HCEC 1CT (cell line): Measurements from ENCODE around the gene SH3RF3.

ENCODE experiments used
- DNase-seq: peaks from one replicate; pipeline ENCODE4 v3.0.0-alpha.2; 2017

Gene SH3RF3

DNA sequence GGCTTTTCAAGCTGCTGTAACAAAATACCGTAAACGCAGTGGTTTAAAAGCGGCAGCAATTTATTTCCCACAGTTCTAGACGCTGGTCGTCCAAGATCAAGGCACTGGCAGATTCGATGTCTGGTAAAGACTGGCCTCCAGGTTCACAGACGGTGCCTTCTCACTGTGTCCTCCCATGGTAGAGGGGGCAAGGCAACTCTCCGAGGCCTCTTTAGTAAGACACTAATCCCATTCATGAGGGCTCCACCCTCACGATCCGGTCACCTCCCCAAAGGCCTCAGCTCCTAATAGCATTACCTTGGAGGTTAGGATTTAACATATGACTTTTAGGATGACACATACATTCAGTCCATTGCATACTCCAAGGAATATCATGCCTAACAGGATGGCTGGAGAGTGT lies 117.2 kb downstream of the SH3RF3 start:
- no peak for DNase-seq

DNA sequence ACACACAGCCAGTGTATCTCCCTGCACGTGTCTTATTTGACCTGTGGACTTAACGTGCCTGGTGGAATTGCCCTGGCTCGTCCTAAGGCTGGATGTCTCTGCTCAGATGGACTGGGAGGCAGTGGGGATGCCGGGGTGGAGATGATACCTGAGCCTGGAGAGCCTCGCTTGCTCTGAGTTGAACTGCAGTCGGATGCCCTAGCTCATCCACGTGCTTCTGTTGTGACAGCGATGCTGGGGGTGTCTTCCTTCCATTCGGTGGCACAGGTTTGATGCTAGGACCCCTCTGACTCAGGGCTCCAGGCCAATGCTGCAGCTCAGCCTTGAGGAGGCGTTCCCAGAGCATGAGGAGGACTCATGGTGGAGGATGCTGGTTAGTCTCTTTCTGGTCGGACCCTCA lies 117.6 kb downstream of the SH3RF3 start:
- no peak for DNase-seq

DNA sequence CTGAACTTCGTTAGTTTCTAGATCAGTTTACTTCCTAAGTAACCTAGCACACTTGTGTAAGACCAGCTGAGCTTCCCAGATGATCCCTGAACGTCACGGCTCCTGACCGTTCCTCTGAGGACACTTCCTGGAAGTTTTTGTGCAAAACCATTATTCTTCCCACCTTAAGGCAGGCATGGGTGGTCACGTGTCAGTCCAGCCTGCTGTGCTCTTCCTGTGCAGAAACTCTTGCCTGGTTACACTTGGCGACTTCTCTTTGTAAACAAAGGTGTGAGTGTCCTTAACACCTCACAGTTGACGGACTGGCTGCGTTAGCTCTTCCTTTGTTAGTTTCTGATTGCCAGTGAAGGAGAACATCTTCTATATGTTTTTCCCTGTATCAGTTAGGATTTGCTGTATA lies 118.3 kb downstream of the SH3RF3 start:
- no peak for DNase-seq

DNA sequence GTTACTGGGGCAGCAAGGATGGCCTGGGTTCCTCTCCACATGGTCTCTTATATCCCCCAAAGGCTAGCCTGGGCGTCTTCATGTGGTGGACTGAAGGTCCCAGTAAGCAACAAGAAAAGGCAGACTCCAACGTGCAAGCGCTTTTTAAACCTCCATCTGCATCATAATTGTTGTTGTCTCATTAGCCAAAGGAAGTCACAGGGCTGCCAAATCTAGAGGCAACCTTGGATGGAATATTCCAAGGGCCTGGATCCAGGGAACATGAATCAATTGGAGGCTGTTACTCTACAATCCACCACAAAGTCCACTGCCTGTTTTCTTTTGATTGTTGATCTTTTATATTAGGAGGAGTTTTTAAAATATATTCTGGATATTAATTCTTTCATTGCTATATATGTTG lies 118.8 kb downstream of the SH3RF3 start:
- no peak for DNase-seq

DNA sequence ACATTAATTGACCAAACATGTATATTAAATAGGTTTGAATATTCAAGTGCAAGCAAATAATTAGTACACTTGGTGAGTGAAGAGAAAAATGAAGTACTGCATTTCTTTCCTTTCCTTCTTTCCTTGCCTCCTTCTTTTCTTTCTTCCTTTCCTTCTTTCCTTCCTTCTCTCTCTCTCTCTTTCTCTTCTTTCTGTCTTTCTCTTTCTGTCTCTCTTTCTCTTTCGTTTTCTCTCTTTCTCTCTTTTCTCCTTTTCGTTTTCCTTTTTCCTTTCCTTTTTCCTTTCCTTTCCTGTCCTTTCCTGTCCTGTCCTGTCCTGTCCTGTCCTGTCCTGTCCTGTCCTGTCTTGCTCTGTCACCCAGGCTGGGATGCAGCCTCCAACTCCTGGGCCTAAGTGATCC lies 119.6 kb downstream of the SH3RF3 start:
- DNase-seq, result no peak

DNA sequence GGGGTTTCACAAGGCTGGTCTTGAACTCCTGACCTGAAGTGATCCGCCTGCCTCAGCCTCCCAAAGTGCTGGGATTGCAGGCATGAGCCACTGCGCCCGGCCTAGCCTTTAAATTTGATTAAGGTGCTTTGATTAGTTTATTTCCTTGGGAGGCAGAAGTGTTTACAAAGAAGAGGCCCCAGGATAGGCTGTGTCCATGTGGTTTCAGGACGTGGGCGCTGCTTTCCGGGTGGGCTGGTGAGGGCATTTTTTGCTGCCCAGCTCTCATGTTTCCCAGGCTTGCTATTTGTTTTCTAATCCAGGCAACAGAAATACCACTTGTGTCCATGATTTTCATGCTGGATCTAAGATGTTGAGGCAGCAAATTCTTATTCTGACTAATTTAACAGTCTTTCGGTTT lies 124.2 kb downstream of the SH3RF3 start:
- no peak for DNase-seq

DNA sequence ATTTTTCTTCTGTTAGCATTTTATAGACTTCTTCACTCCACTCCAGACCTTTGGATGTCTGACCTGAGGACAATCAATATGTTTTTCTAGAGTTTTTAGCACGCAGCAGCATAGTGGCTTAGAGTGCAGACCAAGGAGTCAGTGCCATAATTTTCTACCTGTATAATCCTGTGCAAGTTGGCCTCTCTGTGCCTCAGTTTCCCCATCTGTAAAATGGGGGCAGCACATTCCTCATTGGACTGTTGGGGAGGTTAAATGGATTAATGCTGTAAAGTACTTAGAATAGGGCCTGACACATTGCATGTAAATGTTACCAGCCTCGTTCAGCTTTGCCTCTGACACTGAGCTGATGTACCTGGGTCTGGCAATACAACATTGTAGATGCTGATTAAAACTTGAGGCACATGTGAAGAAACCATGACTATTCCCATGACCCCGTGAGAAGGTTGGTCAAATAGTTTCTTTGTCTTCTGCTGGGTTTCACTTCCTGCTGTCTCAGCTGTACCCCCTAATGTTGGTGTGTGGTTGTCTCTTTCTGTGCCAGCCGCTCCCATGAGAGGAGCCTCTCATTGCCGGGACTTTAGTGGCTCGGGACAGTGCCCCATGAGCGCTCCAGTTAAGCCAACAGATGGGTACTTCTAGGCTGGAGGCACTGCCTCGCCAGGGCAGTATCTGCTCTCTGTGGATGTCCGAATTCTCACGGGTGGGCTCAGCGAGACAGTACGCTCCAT lies 125.3 kb downstream of the SH3RF3 start:
- DNase-seq, result no peak

DNA sequence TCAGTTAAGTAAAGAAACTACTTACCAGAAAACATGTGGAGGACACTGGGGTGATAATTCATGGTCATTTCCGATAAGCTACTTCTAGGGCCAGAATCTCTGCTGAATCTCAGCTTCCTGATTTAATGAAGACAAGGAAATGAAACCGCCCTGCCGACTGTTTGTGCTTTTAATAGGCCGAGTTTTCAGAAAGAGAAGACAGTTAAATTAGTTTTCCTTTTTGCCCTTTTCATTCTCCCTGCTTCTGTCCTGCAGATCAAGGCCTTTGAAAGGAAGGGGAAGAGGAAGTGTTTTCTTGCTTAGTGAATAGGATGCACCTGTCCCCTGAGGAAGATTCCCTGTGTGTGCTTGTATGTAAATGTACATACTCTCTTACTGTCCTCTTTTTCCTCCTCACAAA lies 126.6 kb downstream of the SH3RF3 start:
- no peak for DNase-seq

DNA sequence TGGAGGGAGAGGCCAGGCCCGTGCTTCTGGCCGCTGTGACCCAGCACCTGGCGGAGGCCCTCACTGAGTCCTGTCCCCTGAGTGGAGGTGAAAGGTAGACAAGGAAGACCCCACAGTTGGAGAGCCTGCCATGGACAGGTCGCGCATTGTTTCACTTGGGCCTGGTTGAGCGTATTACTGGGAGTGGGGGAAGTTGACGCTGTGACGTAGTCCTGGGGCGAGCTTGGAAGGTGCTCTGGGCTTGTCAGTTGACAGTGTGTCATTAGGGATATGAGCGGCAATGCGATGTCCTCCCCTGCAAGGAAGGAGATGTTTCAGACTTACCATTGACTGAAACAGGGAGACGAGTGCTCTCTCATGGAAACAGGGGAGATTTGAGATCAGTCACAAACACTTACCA lies 127.1 kb downstream of the SH3RF3 start:
- no peak for DNase-seq

DNA sequence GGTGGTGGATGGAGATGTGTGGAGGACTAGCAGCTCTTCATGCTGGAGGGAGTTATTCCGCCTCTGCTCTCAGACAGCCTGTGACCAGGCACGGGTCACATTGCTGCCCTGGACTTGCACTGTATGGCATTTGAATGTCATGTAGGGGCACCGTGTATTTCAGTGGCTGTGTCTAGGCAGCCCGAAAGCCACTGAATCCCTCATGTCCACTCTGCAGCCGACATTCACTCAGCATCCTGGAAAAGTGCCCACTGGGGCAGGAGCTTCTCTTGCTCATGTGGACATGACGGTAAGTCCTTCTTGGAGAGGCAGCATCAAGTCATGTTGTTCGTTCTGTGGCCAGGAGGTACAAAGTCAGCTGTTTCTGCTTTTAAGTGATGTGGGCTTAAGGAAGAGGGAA lies 127.9 kb downstream of the SH3RF3 start:
- peak; percentile 32 for DNase-seq

DNA sequence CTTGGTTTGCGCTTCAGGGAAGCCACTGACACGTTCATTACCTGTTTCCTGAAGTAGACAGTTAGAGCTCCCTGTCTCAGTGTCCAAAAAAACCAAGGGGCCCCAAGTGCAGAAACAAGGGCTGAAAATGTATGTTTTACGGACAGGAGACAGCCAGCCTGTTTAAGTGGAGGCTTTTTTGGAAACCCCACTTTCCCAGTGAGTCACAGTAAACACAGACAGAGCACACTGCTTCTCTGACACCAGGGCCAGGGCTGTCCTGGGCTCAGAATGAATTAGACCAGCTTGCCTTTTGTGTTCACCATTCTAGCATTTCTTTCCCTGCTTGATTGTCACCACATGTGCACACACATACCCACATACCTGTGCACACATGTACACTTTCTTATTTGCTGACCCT lies 128.6 kb downstream of the SH3RF3 start:
- DNase-seq, result peak; percentile 35

DNA sequence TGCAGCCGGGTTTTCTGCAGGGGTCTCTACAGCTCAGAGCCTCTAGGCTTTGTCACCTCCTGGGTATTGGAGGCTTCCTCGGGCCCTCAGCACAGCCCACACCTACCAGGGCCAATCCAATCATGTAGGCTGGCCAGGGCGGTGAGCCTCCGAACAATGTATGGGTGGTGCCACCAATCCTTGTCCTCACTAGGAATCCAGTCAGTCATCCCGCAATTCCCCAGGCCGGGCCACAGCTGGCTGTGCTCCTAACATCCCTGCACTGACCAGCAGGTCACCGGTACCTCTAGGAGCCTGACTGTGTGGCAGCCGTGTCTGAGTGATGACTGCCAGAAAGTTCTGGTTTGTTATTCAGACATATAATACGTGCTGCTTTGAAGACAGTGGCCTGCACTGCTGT lies 129.4 kb downstream of the SH3RF3 start:
- no peak for DNase-seq

DNA sequence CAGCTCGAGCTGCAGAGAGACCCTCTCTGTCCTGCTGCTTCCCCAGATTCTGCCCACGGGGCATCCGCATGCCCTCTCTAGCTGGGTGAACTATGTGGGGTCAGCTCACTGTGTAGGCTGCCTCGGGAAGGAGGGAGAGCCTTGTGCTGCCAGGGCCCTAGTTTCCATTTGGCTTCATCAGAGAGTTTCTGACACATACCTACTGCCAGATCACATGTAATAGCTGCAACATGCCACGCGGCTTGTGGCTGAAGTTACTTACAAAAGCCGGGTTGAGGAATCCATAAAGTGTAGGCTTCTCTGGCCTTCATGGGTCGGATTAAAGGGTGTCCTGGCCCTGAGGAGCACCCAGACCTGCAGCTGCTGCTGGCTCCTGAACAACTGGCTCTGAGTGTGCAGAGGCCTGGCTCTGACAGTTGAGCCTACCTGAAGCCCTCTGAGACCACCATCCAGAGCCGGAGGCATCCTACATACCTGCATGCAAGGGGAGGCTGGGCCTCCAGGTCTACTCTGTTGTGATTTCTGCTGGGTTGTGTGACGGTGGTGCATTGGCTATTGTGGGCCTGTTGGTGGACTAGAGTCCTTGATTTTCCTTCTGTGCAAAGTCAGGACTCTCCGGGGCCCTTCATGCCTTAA lies 130.0 kb downstream of the SH3RF3 start:
- DNase-seq, result no peak

DNA sequence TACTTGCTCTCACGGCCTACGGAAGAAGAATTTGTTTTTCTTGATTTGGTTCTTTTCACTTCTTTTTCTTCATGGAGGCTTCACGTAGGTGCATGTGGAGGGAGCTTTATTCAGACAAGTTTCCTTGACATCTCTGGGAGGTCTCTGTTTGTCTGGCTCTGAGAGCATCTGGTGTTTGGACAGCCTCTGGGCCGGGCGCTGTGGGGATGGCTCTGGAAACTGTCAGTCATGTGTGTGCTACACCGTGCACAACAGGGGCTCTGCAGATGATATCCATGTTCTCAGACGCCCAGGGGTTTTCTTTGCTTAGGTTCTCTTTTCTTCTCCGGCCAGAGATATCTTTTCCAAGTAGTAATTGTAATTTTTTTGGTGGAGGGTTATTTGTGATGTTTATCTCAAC lies 130.7 kb downstream of the SH3RF3 start:
- DNase-seq, result no peak

DNA sequence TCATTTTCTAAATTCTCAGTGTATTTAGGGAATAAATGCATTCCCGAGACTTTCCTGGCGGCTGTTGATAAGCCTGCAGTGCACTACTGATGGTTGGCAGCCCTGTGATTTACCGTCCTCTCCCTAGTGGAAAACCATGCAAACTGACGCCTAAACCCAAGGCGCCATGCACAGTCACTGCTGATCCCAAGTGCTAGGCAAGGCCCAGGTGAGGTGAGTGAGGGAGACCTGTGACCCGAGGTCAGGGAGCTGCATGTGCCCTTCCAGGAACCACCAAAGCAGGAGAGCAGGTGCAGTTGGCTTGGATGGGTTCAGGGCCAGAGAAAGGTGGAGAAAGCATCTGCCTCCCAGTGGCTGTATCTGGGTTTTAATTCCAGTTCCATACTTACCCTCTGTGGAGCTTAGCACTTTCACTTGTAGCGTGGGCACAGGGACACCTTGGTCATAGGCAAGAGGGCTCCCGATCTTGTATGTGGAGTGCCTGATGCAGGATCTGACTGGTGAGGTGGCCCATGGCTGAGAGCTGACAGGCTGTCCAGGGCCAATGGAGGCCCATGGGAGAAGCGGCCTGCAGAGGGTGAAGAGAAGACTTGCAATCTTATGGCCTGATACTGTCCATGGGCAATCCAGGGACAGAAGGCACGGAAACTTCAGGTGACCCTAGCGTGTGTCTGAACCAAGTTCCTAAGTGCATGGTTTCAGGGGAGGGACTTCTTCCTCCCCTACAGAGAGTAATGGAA lies 131.3 kb downstream of the SH3RF3 start:
- no peak for DNase-seq

DNA sequence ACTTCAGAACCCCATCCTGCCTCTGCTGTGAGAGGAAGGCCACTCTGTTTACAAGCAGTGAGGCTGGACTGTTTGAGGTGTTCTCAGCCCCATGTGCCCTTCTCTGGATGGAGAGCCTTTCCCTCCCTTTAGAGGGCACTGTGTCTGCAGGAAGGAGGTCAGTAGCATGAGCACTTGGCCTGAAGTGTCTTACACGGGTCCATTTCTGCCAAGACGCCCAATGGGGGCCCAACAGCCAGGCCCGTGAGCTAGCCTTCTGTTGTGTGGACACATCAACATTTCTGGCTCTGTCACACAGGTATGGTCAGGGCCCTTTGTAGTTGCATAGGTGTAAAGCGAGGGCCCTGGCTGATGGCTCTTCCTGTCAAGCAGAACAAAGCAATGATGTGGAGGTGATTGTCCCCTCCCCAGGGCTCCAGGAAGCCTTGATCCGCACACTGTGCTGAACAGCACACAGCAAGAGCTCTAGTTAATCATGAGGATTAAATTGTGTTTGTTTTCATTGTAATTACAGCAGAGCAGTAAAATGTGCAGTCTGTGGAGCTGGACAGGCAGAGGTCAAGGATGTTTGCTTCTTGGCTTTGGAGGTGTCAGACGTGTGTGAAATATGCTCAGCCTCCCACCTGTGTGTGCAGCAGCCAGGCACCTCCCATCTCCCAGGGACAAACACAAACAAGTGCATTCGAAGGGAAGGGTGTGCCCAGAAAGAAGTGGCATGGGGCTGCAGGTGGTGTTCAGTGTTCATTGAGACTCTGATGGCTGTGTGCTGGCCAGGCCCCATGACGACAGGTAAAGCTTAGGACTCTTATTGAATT lies 132.1 kb downstream of the SH3RF3 start:
- peak; percentile 17 for DNase-seq

DNA sequence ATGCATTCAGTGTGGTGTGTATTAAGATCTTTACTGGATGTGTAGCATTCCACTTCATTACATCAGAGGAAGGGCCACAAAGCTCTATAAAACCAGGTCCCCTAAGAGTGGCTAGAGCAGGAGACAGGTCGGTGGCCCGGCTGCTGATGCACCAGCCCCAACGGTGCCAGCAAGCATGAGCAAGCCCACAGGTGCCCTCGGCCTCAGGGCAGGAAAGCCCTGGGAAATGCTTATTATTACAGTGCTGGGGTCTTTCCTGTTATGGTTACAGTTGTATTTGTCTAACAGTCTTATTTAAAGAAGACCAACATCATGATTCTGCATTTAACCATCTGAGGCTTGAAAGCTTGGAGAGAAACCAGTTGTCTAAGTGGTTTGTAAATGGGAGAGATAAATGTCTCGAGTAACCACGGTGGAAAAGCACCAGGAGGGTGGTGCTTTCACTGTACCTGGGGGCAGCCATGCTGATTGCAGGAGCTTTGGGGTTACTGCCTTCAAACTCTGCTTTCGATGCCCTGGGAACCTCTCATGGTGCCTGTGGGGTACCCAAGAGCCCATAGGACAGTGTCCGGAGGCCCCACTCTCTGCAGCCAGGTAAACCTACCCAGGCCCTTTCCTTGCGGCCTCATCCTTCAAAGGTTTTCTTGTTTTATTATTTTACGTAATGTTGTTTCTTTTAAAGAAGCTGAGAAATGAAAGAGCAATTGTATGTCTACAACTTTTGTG lies 133.1 kb downstream of the SH3RF3 start:
- DNase-seq, result no peak

DNA sequence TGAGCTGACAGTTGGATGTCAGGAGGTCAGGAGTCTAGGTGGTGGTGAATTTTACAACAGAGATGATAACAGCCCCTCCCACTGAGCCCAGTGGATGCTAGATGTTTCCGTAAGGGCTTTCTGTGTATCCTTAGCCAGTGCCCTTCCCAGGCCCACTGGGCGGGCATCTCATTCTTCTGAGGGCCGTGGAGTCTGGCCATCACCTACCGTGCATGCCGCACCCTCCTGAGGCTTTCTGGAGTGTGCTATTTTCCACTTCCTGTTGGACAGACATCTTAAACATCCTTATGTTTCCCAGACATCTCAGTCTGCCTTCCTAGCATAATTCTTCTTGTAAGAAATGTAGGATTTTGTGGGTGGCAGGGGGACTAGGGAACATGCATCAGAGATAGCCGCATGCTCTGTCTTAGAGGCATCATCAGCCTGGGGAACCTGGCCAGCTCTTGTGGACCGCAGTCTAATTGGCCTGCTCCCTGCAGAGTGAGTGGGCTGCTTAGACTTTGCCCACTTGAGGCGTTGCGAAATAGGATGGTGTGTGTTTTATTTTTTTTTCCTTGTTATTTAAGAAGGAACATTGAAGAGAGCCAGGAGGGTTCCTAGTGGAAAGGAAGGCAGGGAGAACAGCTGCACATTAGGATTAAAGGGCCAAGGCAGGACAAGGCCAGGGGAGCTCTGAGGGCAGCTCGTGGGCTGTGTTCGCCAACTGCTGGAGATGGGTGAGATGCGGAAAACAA lies 135.8 kb downstream of the SH3RF3 start:
- no peak for DNase-seq

DNA sequence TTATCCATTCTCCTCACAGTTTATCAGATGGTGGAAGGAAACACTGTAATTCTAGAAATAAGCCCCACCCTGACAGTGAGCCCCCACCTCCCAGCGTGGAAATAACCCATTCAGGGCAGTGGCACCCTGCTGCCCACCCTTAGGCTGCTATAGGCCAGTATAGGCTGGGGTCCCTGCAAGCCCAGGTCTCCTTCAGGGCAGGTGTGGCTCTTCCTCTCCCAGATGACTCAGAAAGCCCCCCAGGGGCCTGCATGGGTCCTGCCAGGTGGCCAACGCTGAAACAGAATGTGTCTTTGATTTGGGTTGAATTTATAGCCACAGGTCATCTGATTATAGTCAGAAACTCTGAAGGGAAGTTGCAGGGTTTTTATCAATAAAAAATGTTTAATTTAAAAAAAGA lies 136.4 kb downstream of the SH3RF3 start:
- no peak for DNase-seq

DNA sequence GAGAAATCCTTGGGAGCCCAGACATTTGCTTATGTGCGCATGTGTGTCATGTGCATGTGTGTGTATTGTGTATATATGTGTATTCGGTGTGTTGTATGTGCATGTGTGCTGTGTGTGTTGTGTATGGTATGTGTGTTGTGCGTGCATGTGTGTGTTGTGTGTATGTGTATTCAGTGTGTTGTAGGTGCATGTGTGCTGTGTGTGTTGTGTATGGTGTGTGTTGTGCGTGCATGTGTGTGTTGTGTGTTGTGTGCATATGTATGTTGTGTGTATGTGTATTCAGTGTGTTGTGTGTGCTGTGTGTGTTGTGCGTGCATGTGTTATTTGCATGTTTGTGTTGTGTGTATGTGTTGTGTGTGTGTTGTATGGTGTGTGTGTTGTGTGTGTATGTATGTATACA lies 136.9 kb downstream of the SH3RF3 start:
- no peak for DNase-seq

DNA sequence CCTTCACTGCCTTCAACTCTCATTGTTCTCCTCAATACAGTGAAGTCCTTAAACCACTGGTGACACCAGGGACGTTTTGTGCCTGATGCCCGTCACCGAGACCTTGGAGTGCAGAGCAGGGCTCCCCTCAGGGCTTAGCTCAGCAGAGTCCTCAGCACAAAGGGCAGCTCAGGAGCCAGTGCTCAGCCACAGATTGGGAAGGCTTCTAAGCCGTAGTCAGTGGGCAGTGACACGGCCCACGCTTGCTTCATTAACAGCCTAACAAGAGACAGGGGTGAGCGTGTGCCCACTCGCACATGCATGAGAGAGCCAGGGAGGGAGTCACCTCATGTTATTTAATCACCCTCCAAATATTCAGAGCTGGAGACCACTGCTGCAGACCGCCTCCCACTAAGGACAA lies 137.5 kb downstream of the SH3RF3 start:
- DNase-seq, result no peak
